Activated CD8-positive, alpha-beta memory T cell treated with anti-CD3 and anti-CD28 coated beads for 1 hour (primary cell): Measurements from ENCODE around the gene ARHGAP30.
"Not testable (repeated sequence)": the region's sequence is repeated elsewhere in the genome, so short reads cannot be mapped to it uniquely, and the experiment has no call there.

Experiments used
- DNase-seq, 2 donors: peaks; one replicate each; pipeline ENCODE4 v3.0.0-alpha.2; 2020; ENCODE audit warnings: low read depth in 1 of 2; ENCODE audit errors: extremely low read depth in 1 of 2

ARHGAP30 gene

GRCh38 chr1:161045736-161046604 lies 23.7 kb downstream of the ARHGAP30 start, which contains the start of gene USF1:
Gene USF1, minus strand, starts transcription at chr1:161045977. Its CDS starts 2,702 bp downstream, at chr1:161043275.
- DNase-seq, result peak; percentile 81 to 86

GRCh38 chr1:161044908-161045735 lies 24.6 kb downstream of the ARHGAP30 start:
- DNase-seq, result peak in 1 of 2 donors; percentile 47

- no peak for DNase-seq
Observed at GRCh38 chr1:161044535-161044907, 25.2 kb downstream of the ARHGAP30 start.

GRCh38 chr1:161039546-161039945 lies 30.1 kb downstream of the ARHGAP30 start:
- DNase-seq, result no peak

GRCh38 chr1:161039154-161039545 lies 30.5 kb downstream of the ARHGAP30 start:
- no peak for DNase-seq

GRCh38 chr1:161038523-161039153 lies 31.1 kb downstream of the ARHGAP30 start, which contains the start of gene TSTD1:
Gene TSTD1, minus strand, starts transcription at chr1:161038964. Its CDS starts 75 bp downstream, at chr1:161038889.
- peak; percentile 68 to 73 for DNase-seq

GRCh38 chr1:161037661-161038522 lies 31.8 kb downstream of the ARHGAP30 start:
- DNase-seq, result no peak

- no peak for DNase-seq
Observed at GRCh38 chr1:161033751-161034150, 35.9 kb downstream of the ARHGAP30 start.

- no peak for DNase-seq
Observed at GRCh38 chr1:161032409-161032808, 37.3 kb downstream of the ARHGAP30 start.

- no peak for DNase-seq
Observed at GRCh38 chr1:161031874-161032273, 37.8 kb downstream of the ARHGAP30 start.

- DNase-seq, result not testable (repeated sequence)
Observed at GRCh38 chr1:161029466-161029865, 40.2 kb downstream of the ARHGAP30 start.

- not testable (repeated sequence) for DNase-seq
Observed at GRCh38 chr1:161026954-161027353, 42.7 kb downstream of the ARHGAP30 start.

GRCh38 chr1:161022432-161022831 lies 47.3 kb downstream of the ARHGAP30 start:
- DNase-seq, result not testable (repeated sequence)

- DNase-seq, result no peak
Observed at GRCh38 chr1:161021970-161022353, 47.7 kb downstream of the ARHGAP30 start.

GRCh38 chr1:161021165-161021969 lies 48.3 kb downstream of the ARHGAP30 start:
- DNase-seq, result peak; percentile 86 to 87

GRCh38 chr1:161020509-161021164 lies 49.1 kb downstream of the ARHGAP30 start, which contains the start of gene F11R:
Gene F11R, minus strand, starts transcription at chr1:161021152. Its CDS starts 79 bp downstream, at chr1:161021073.
- DNase-seq, result no peak

GRCh38 chr1:161019751-161020495 lies 49.8 kb downstream of the ARHGAP30 start:
- no peak for DNase-seq

GRCh38 chr1:161019111-161019660 lies 50.5 kb downstream of the ARHGAP30 start:
- not testable (repeated sequence) for DNase-seq
